ENCODE measurements around the gene RAPGEF4.

RAPGEF4 gene

DNA sequence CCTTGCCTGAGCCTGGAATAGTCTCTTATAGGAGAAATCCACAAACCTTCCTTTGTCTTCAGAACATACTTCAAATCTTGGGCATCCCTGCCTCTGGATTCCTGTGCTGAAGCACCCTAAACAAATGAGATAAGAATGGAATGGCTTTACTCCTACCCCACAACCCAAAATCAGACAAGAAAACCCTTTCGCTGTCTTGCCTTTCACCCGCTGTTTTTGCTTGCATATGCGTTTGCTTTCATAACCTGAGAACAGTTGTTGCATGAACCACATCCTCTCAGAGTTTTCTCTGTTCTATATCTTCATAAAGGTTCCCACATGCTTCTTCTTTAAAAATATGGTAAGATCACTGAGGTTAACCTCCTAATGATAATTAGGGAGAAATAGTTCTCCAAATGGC is 207.9 kb downstream of the RAPGEF4 start:
- Mint-ChIP-seq H3K36me3 (ENCODE audit: low read depth) (no peaks in the 10 kb centered on the region), H3K4me3 (no peak overlapping the region), H3K27ac (peak overlapping the region; percentile 23), H3K9me3 (peaks cover 25% of the 10 kb centered on the region), H3K27me3 (ENCODE audit: low read depth) (peaks cover 11% of the 10 kb centered on the region), H3K4me1 (ENCODE audit: low read depth) (peaks cover 17% of the 10 kb centered on the region)

DNA sequence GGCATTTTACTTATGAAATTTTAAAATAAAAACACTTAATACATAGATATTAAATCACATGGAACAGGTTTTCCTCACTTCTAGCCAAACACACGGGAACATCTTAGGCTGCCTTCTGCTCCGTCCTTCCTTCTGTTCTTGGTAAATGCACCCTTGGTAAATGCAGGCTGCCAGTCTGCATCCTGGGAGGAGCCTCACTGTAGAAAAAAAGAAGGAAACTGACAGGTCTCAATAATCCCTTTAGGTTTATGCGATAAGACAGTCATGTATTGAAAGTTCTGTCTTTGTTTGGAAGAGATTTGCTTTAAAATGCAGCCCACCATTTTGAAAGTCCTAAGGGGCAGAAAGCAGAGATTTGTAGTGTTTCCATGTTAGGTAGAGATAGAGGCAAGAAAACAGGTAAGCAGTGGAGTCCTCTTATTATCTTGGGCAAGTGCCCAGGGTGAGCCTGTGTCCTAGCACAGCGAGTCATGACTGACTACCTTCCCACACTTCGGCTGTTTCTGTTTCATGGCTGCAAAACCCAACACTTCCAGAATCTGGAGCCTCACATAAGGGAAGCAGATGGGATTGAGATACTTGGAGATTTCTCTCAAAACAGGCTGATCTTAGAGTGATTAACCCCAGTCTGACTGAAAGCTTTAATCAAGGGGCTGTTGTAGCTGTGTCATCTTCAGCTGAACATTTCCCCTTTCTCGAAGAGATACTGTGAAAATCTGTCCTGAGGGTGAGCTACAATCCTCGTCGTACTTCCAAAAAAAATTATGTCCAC is 208.6 kb downstream of the RAPGEF4 start:
- no peak overlapping the region for H3K27ac Mint-ChIP-seq
- H3K36me3 Mint-ChIP-seq (ENCODE audit: low read depth), result no peaks in the 10 kb centered on the region
- H3K4me3 Mint-ChIP-seq, result no peak overlapping the region
- peaks cover 17% of the 10 kb centered on the region for H3K4me1 Mint-ChIP-seq (ENCODE audit: low read depth)
- peaks cover 11% of the 10 kb centered on the region for H3K27me3 Mint-ChIP-seq (ENCODE audit: low read depth)
- H3K9me3 Mint-ChIP-seq, result peaks cover 21% of the 10 kb centered on the region

DNA sequence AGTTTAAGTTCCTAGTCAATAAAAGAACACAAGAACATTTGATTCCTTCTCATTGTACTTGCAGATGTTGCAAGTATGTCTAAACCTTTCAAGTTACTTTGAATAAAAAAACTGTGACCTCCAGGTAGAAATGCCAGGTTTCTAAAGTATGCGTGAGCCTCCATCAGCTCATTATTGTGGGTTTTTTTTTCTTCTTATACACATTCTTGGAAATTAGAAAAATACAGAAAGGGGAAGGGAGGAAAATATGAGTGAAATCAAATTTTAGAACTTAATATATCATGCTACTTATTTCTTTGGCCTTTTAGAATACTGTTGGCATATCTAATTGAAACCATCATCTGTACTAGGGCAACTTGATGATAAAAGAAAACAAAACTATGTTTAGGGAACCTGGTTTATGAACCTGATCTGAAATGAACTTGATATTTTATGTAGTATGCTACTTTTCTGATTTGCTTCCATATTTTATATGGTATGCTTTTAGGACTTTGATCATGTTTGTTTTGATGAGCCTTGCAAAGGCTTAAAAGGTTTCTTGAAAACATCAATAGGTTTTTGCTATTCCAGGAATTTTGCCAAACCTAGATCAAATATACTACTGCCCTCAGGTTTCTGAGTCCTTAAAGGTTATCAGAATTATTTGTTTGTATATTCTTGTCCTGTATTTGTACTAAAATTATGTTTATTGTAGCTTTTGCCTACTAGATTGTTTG is 209.3 kb downstream of the RAPGEF4 start:
- Mint-ChIP-seq H3K27ac (no peak overlapping the region), H3K4me3 (no peak overlapping the region), H3K4me1 (ENCODE audit: low read depth) (peaks cover 17% of the 10 kb centered on the region), H3K36me3 (ENCODE audit: low read depth) (no peaks in the 10 kb centered on the region), H3K9me3 (peaks cover 13% of the 10 kb centered on the region), H3K27me3 (ENCODE audit: low read depth) (peaks cover 4% of the 10 kb centered on the region)

DNA sequence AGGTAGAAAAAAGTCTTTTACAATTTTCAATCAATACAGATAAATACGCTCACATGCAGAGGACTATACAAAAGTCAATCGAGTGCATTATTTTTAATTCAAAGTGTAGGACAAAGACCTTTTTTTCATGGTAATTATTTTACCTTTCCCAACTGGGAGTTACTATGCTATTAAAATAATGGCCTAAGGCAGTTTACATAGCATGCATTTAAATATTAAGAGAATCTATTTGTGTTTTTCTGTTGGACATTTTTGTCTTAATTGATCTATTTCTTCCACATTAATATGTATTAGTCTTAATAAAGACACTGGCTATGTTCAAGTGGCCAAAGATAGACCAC is 209.8 kb downstream of the RAPGEF4 start:
- H3K27me3 Mint-ChIP-seq (ENCODE audit: low read depth), result peaks cover 4% of the 10 kb centered on the region
- no peaks in the 10 kb centered on the region for H3K36me3 Mint-ChIP-seq (ENCODE audit: low read depth)
- H3K27ac Mint-ChIP-seq, result no peak overlapping the region
- no peak overlapping the region for H3K4me3 Mint-ChIP-seq
- peaks cover 17% of the 10 kb centered on the region for H3K4me1 Mint-ChIP-seq (ENCODE audit: low read depth)
- peaks cover 8% of the 10 kb centered on the region for H3K9me3 Mint-ChIP-seq

DNA sequence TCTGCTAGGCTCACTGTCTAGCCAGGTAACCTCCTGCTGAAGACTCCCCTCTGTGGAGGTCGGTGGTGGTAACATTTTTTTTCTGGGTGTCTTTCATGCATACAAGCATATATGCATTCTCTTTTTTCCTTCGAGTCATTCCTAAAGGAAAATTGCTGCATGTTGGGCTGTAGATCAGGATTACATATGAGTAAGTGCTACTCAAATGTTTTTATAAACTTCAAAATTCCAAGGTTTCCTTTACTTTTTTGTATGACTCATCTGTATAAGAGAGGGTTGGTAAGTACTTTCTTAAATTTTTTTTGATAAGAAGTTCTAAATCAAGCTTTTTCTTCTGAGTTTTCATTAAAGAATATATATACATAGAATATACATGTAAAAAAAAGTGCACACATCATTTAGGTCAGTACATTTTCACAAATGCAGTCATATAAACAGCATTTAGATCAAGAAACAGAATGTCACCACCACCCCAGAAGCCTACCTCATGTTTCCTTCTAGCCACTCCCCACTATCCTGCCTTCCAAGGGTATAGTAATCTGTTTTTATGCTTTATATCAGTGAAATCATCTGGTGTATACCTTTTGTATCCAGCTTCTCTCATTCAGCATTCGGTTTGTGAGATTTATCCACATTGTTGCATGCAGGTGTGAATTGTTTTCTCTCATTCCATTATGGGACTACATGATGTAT is 212.0 kb downstream of the RAPGEF4 start:
- Mint-ChIP-seq H3K27ac (no peak overlapping the region), H3K36me3 (ENCODE audit: low read depth) (no peaks in the 10 kb centered on the region), H3K4me3 (no peak overlapping the region), H3K9me3 (no peaks in the 10 kb centered on the region), H3K27me3 (ENCODE audit: low read depth) (peaks cover 4% of the 10 kb centered on the region), H3K4me1 (ENCODE audit: low read depth) (peaks cover 17% of the 10 kb centered on the region)

DNA sequence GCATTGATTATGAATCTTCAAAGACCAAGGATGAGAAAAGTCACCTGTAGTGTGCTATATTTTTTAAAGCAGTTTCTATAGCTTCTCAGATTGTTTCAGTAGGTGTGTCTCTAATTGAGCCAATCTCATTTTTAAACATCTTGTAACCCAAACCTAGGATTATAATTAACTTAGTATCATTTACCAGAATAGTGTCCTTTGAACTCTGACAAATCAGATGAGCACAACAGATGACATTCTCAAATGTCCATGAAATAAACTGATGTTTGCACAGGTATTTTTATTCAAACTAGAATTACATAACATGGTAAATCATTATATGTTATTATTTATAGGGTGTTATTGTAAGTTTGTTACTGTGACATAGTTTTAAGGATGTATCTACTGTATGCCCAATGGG is 213.9 kb downstream of the RAPGEF4 start:
- H3K4me1 Mint-ChIP-seq (ENCODE audit: low read depth), result peaks cover 4% of the 10 kb centered on the region
- H3K27me3 Mint-ChIP-seq (ENCODE audit: low read depth), result no peaks in the 10 kb centered on the region
- no peak overlapping the region for H3K27ac Mint-ChIP-seq
- H3K36me3 Mint-ChIP-seq (ENCODE audit: low read depth), result no peaks in the 10 kb centered on the region
- H3K9me3 Mint-ChIP-seq, result no peaks in the 10 kb centered on the region
- H3K4me3 Mint-ChIP-seq, result no peak overlapping the region

DNA sequence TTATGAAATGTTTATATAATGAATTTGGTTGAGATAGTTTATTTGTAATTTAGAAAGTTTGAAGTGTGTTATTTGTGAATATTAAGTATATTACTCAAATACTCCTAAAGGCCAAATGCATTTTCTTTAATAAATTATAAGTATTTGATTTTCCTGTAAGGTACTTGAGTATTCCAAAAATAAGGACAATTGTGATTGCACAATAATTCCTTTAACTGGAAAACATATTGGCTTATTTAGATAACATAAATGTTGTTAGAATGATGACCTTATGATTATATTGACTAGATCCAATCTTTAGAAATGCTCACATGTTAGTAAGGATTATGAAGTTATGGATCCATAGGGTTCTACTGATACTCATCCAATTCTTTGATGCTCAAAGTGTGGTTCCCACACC is 214.9 kb downstream of the RAPGEF4 start:
- Mint-ChIP-seq H3K4me1 (ENCODE audit: low read depth) (no peaks in the 10 kb centered on the region), H3K36me3 (ENCODE audit: low read depth) (no peaks in the 10 kb centered on the region), H3K9me3 (no peaks in the 10 kb centered on the region), H3K27ac (no peak overlapping the region), H3K4me3 (no peak overlapping the region), H3K27me3 (ENCODE audit: low read depth) (no peaks in the 10 kb centered on the region)

DNA sequence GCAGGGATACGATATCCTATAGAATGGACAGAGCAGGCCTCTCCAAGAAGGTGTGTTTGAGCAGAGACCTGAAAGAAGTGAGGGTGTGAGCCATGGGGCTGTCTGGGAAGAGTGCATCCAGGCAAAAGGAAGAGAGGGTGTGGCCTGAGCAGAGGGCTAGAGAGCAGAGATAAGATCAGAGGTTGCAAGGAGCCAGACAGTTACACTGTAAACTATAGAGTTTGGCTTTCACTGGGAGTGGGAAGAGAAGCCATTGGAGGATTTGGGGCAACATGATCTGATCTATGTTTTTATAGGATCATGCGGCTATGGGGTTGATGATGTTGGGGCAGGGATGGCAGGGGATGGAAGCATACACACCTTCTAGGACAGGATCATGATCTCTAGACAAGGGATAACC is 215.9 kb downstream of the RAPGEF4 start:
- no peaks in the 10 kb centered on the region for H3K36me3 Mint-ChIP-seq (ENCODE audit: low read depth)

DNA sequence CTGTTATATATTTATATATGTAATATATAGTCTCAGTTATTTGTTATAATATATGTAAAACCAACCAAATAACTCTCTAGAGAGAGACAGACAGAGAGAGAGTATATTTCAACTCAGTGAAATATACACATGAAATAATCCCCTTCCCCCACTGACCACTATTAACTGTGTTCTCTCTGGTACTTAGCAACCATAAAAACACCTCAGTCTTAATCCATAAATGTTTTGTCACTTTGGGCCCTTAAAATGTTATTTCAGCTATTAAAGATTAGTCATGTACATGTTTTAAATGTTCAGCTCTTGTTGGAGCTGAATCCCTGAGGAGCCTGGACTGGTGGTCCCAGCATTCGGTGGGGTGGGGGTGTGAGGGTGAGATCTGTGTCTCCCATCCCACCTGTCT is 217.8 kb downstream of the RAPGEF4 start:
- no peaks in the 10 kb centered on the region for H3K27me3 Mint-ChIP-seq (ENCODE audit: low read depth)
- H3K27ac Mint-ChIP-seq, result no peak overlapping the region

More for the DNA sequence above, 215.9 kb downstream of the RAPGEF4 start:
- no peaks in the 10 kb centered on the region for H3K9me3 Mint-ChIP-seq
- H3K27ac Mint-ChIP-seq, result no peak overlapping the region
- H3K4me3 Mint-ChIP-seq, result no peak overlapping the region
- no peaks in the 10 kb centered on the region for H3K27me3 Mint-ChIP-seq (ENCODE audit: low read depth)
- no peaks in the 10 kb centered on the region for H3K4me1 Mint-ChIP-seq (ENCODE audit: low read depth)

DNA sequence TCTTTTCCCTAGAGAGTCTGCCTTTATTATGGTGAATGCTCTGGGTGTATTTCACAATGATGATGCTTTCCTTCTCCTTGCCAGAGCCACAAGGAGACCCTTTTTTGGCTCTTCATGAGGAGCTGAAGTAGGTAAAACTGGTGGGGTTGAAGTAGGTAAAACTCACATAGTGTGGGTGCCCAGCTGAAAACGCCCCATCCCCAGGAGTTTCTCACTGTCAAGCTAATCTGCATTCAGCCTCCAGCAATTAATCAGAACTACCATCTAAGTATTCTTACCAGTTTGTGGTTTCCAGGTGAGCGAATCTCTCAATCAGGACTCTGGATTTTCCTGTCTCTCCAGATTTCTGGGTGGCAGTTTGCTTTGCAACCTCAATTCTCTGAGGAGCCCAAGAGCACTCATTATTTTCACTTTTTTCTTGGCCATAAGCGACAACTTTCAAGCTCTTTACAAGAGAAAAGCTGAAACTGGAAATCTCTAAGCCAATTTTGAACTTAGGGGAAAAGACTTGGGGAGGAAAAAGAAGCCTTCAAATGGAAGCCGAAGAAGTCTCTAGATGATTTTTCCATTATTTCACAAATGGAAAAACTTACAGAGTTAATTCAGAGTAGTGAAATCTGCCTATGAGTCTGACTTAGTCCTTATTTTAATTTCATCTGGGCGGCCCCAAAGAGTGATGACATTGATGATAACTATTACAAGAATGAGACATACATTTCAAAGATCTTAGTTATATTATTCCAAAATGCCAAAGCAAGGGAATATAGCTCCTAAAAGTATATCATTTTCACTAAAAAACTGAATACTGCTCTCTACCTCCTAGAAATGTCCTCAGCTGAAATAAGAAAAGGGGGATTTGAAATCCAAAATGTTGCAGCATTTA is 218.6 kb downstream of the RAPGEF4 start:
- Mint-ChIP-seq H3K4me3 (no peak overlapping the region), H3K4me1 (ENCODE audit: low read depth) (no peaks in the 10 kb centered on the region), H3K9me3 (no peaks in the 10 kb centered on the region), H3K27me3 (ENCODE audit: low read depth) (no peaks in the 10 kb centered on the region), H3K36me3 (ENCODE audit: low read depth) (no peaks in the 10 kb centered on the region), H3K27ac (no peak overlapping the region)

More for the DNA sequence above, 217.8 kb downstream of the RAPGEF4 start:
- Mint-ChIP-seq H3K36me3 (ENCODE audit: low read depth) (no peaks in the 10 kb centered on the region), H3K4me3 (no peak overlapping the region), H3K4me1 (ENCODE audit: low read depth) (no peaks in the 10 kb centered on the region), H3K9me3 (no peaks in the 10 kb centered on the region)

DNA sequence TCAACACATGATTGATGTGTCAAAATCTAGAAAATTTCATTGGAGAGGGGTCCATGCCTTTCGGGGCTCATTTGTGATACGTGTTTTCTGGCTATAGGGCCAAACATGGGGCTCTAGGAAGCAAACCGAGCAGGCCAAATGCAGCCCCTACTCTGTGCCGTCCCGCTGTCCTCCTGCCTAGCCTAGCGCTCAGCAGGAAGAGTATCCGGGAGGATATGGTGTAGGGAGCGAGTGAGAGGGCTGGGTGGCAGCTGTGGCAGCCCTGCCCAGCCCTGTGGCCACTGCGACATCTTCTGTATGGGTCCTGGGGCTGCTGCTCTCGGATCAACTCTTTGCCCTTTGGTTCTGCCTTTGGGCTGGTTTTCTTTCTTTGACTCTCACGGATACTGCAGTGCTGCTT is 219.9 kb downstream of the RAPGEF4 start:
- no peaks in the 10 kb centered on the region for H3K4me1 Mint-ChIP-seq (ENCODE audit: low read depth)
- H3K36me3 Mint-ChIP-seq (ENCODE audit: low read depth), result no peaks in the 10 kb centered on the region
- H3K27me3 Mint-ChIP-seq (ENCODE audit: low read depth), result peaks cover 4% of the 10 kb centered on the region

DNA sequence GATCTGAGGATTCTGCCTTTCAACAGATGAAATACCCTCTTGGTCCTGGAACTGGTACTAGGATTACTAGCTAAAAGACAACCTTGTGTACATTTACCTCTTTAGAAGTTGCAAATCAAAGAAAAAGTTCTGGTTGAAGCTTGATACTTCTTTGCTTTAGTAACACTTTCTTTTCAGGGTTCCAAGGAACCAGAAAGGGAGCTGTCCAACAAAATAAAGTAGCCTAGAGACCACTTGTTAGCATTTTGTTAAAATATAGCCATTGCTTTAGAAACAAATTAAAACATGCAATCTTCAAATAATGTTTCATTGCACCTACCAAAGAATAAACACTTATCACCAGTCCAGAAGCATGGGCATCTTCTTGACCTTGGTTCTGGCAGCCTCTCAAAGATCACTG is 222.1 kb downstream of the RAPGEF4 start:
- Mint-ChIP-seq H3K27me3 (ENCODE audit: low read depth) (peaks cover 4% of the 10 kb centered on the region), H3K36me3 (ENCODE audit: low read depth) (no peaks in the 10 kb centered on the region), H3K4me3 (no peak overlapping the region), H3K27ac (no peak overlapping the region), H3K9me3 (no peaks in the 10 kb centered on the region), H3K4me1 (ENCODE audit: low read depth) (peaks cover 3% of the 10 kb centered on the region)

More for the DNA sequence above, 219.9 kb downstream of the RAPGEF4 start:
- Mint-ChIP-seq H3K27ac (no peak overlapping the region), H3K9me3 (no peaks in the 10 kb centered on the region), H3K4me3 (no peak overlapping the region)

DNA sequence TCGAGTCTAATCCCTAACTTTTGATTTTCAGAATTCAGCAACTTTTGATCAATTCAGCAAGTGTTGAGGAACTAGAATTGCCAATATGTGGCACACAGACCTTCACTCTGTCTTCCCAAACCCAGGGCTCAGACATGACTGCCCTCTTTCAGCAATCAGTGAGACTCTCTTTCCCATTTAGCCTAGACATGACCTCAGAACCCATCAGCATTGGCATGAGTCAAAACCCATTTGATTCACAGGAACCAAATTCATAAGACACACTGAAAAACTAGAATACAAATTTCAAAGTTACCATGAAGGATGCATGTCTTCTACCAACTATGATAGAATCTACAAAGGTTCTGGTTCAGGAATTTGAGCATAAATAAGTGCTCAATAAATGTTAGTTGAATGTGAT is 226.4 kb downstream of the RAPGEF4 start:
- H3K4me3 Mint-ChIP-seq, result no peak overlapping the region
- peaks cover 4% of the 10 kb centered on the region for H3K27me3 Mint-ChIP-seq (ENCODE audit: low read depth)
- H3K4me1 Mint-ChIP-seq (ENCODE audit: low read depth), result peaks cover 5% of the 10 kb centered on the region
- H3K27ac Mint-ChIP-seq, result no peak overlapping the region
- no peaks in the 10 kb centered on the region for H3K36me3 Mint-ChIP-seq (ENCODE audit: low read depth)
- no peaks in the 10 kb centered on the region for H3K9me3 Mint-ChIP-seq

DNA sequence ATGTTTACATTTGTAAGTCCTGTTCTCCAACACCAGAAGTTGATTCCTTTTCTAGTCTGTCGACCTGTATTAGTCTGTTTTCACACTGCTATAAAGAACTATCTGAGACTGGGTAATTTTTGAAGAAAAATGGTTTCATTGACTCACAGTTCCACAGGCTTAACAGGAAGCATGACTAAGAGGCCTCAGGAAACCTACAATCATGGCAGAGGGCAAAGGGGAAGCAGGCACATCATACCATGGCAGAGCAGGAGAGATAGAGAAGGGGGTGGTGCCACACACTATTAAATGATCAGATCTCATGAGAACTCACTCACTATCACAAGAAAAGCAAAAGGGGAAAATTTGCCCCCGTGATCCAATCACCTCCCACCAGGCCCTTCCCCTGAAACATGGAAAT is 227.2 kb downstream of the RAPGEF4 start:
- no peaks in the 10 kb centered on the region for H3K36me3 Mint-ChIP-seq (ENCODE audit: low read depth)
- peak overlapping the region; percentile 9 for H3K27ac Mint-ChIP-seq
- no peak overlapping the region for H3K4me3 Mint-ChIP-seq
- H3K4me1 Mint-ChIP-seq (ENCODE audit: low read depth), result peaks cover 5% of the 10 kb centered on the region
- no peaks in the 10 kb centered on the region for H3K9me3 Mint-ChIP-seq
- peaks cover 4% of the 10 kb centered on the region for H3K27me3 Mint-ChIP-seq (ENCODE audit: low read depth)

All from T-helper 1 cell treated with Interleukin-12 subunit alpha and Interleukin-12 subunit beta and Interleukin-4 antibody, amounts not matched to agents 30 μg/mL and 1 μg/mL, for 36 hours (primary cell).